Neural crest cell (in vitro differentiated cells): ENCODE data around the gene MTUS2. TPM values are rescaled to one million over a fixed set of nuclear protein-coding genes. Genes with fewer than 3 reads are reported as not detected.

Experiments
- DNase-seq: peaks from one replicate; pipeline ENCODE4 v3.0.0; 2021; ENCODE audit warnings: low read depth, mixed read lengths, low spot score
- H3K27ac Mint-ChIP-seq: one replicate; pipeline ENCODE4 v1.8.0; 2021; ENCODE audit warnings: mild to moderate bottlenecking, mixed read lengths; ENCODE audit not compliant: unreplicated experiment
- H3K27me3 Mint-ChIP-seq: 2 replicates; pipeline ENCODE4 v1.8.0; 2021; ENCODE audit warnings: low read depth, mild to moderate bottlenecking, mixed read lengths
- H3K36me3 Mint-ChIP-seq: 2 replicates; pipeline ENCODE4 v1.8.0; 2021; ENCODE audit warnings: low read depth, mild to moderate bottlenecking, mixed read lengths
- H3K4me1 Mint-ChIP-seq: 2 replicates; pipeline ENCODE4 v1.8.0; 2021; ENCODE audit warnings: mixed read lengths
- H3K4me3 Mint-ChIP-seq: one replicate; pipeline ENCODE4 v1.8.0; 2021; ENCODE audit warnings: mild to moderate bottlenecking, mixed read lengths
- H3K9me3 Mint-ChIP-seq: 2 replicates; pipeline ENCODE4 v1.8.0; 2021; ENCODE audit warnings: mixed read lengths
- total RNA-seq: library from RNA; stranded (reverse); gene quantifications from 2 replicates; pipeline ENCODE4 v1.2.1, GENCODE V29; 2021
- TF ChIP-seq, protein P1 (sequence below): fragments of 200-600 bp; sonication (generic); conservative IDR thresholded peaks from 2 replicates; pipeline ENCODE4 v1.5.0; 2021; ENCODE audit warnings: antibody characterized with exemption, mild to moderate bottlenecking

MTUS2 gene
- total RNA-seq, 1 donor from 2014 or later, result 0.91 TPM

GRCh38 chr13:28942906-28943305, 122.8 kb downstream of the MTUS2 start:
- no peak overlapping the region for H3K4me3 Mint-ChIP-seq
- no peak overlapping the region for H3K27ac Mint-ChIP-seq

GRCh38 chr13:28953714-28954418, 133.7 kb downstream of the MTUS2 start:
- no peak overlapping the region for H3K4me3 Mint-ChIP-seq
- DNase-seq, result no peak
- H3K4me1 Mint-ChIP-seq, result no peaks in the 10 kb centered on the region
- H3K36me3 Mint-ChIP-seq, result no peaks in the 10 kb centered on the region
- H3K27me3 Mint-ChIP-seq, result peaks cover 15% of the 10 kb centered on the region
- H3K27ac Mint-ChIP-seq, result no peak overlapping the region
- no peaks in the 10 kb centered on the region for H3K9me3 Mint-ChIP-seq
- TF ChIP-seq, protein P1, sequence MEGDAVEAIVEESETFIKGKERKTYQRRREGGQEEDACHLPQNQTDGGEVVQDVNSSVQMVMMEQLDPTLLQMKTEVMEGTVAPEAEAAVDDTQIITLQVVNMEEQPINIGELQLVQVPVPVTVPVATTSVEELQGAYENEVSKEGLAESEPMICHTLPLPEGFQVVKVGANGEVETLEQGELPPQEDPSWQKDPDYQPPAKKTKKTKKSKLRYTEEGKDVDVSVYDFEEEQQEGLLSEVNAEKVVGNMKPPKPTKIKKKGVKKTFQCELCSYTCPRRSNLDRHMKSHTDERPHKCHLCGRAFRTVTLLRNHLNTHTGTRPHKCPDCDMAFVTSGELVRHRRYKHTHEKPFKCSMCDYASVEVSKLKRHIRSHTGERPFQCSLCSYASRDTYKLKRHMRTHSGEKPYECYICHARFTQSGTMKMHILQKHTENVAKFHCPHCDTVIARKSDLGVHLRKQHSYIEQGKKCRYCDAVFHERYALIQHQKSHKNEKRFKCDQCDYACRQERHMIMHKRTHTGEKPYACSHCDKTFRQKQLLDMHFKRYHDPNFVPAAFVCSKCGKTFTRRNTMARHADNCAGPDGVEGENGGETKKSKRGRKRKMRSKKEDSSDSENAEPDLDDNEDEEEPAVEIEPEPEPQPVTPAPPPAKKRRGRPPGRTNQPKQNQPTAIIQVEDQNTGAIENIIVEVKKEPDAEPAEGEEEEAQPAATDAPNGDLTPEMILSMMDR, result peak; percentile 36

More at GRCh38 chr13:28942906-28943305, 122.8 kb downstream of the MTUS2 start:
- H3K27me3 Mint-ChIP-seq, result peaks cover 25% of the 10 kb centered on the region
- no peaks in the 10 kb centered on the region for H3K36me3 Mint-ChIP-seq
- H3K9me3 Mint-ChIP-seq, result no peaks in the 10 kb centered on the region
- DNase-seq, result no peak
- TF ChIP-seq, protein P1, result no peak
- no peaks in the 10 kb centered on the region for H3K4me1 Mint-ChIP-seq

GRCh38 chr13:28954419-28954725, 134.2 kb downstream of the MTUS2 start:
- no peaks in the 10 kb centered on the region for H3K9me3 Mint-ChIP-seq
- no peak for DNase-seq
- TF ChIP-seq, protein P1, result no peak
- no peak overlapping the region for H3K27ac Mint-ChIP-seq
- peaks cover 10% of the 10 kb centered on the region for H3K27me3 Mint-ChIP-seq
- H3K4me3 Mint-ChIP-seq, result no peak overlapping the region
- H3K4me1 Mint-ChIP-seq, result no peaks in the 10 kb centered on the region
- no peaks in the 10 kb centered on the region for H3K36me3 Mint-ChIP-seq

GRCh38 chr13:28954810-28955209, 134.7 kb downstream of the MTUS2 start:
- H3K4me1 Mint-ChIP-seq, result no peaks in the 10 kb centered on the region
- H3K27me3 Mint-ChIP-seq, result peaks cover 9% of the 10 kb centered on the region
- no peak overlapping the region for H3K27ac Mint-ChIP-seq
- TF ChIP-seq, protein P1, result no peak
- no peak for DNase-seq
- no peak overlapping the region for H3K4me3 Mint-ChIP-seq
- no peaks in the 10 kb centered on the region for H3K36me3 Mint-ChIP-seq
- no peaks in the 10 kb centered on the region for H3K9me3 Mint-ChIP-seq

- no peaks in the 10 kb centered on the region for H3K36me3 Mint-ChIP-seq
- peaks cover 7% of the 10 kb centered on the region for H3K27me3 Mint-ChIP-seq
- no peak overlapping the region for H3K4me3 Mint-ChIP-seq
- H3K4me1 Mint-ChIP-seq, result no peaks in the 10 kb centered on the region
- H3K9me3 Mint-ChIP-seq, result no peaks in the 10 kb centered on the region
- DNase-seq, result no peak
- no peak overlapping the region for H3K27ac Mint-ChIP-seq
- TF ChIP-seq, protein P1, result no peak
These were observed 135.3 kb downstream of the MTUS2 start for GRCh38 chr13:28955264-28955966.
